Measurements from ENCODE around the gene CFAP141.

The CFAP141 gene

GRCh38 chr1:154179946-154180687 lies 26.0 kb downstream of the CFAP141 start:
- Histone ChIP-seq H3K9ac (ENCODE audit: low read length) (peak overlapping the region; percentile 14), H3K4me1 (ENCODE audit: control insufficient read depth, insufficient read depth, low read length) (peaks cover 56% of the 10 kb centered on the region), H3K4me3 (ENCODE audit: low read length) (peak overlapping the region; percentile 20), H3K27me3 (ENCODE audit: control insufficient read depth, insufficient read depth, low read length) (no peaks in the 10 kb centered on the region), H3K9me3 (ENCODE audit: control insufficient read depth, low read length) (no peaks in the 10 kb centered on the region), H3K36me3 (ENCODE audit: control insufficient read depth, insufficient read depth, low read length) (peaks cover 12% of the 10 kb centered on the region)

DNA sequence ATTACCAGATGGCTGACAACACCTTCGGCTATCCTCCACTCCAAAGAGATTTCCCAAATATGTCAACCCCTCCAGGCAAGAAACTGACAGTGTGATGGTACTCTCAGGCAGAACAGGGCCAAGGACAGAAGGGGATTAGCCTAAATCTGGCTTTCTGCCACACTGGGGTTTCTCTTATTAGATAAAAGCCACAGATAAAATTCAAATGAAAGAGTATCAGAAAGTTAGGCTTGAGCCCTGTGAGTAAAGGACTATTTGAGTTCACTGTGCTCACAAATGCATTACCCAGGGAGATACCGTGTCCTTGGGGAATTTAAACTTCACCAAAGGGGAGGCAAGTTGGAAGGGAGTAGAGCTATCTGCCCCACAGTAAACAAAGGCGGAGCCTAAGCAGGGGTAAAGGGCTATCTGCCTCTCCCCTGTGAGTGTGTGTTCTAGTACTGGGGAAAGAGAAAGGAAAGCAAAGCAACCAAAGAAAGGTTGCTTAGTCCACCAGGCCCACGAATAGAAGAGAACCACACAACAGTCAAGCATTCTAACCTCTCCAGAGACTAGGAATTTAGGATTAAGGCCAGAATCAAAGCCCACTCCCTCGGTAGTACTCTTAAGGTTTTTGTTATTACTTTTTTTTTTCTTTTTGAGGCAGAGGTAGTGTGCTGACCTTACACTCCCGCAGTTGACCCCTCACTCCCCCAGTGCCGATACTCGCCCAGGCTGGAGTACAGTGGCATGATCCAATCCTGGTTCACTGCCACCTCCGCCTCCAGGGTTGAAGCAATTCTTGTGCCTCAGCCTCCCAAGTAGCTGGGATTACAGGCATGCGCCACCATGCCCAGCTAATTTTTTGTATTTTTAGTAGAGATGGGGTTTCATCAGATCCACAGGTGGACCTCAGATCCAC lies 27.0 kb downstream of the CFAP141 start:
- Histone ChIP-seq H3K9ac (ENCODE audit: low read length) (peak overlapping the region; percentile 56), H3K4me3 (ENCODE audit: low read length) (peak overlapping the region; percentile 9), H3K9me3 (ENCODE audit: control insufficient read depth, low read length) (no peaks in the 10 kb centered on the region), H3K27me3 (ENCODE audit: control insufficient read depth, insufficient read depth, low read length) (no peaks in the 10 kb centered on the region), H3K4me1 (ENCODE audit: control insufficient read depth, insufficient read depth, low read length) (peaks cover 56% of the 10 kb centered on the region), H3K36me3 (ENCODE audit: control insufficient read depth, insufficient read depth, low read length) (peaks cover 12% of the 10 kb centered on the region)

DNA sequence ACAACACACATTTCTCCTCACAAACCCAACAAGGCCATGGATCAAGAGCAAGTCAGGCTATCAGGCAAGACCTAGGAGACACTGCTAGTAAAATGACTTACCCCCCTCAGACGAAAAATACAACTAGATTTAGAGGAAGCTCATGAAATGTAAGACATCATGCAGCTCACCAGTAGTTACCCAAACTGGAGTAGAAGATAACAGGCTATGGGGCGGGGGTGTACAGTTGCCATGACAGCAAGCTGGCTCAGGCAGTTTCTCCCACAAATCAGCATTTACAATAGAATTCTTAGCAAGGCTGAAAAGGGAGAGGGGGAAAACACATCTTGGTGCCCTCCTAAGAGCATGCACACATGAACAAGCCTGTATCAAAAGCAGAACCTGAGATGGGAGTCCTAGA lies 28.1 kb downstream of the CFAP141 start:
- Histone ChIP-seq H3K4me3 (ENCODE audit: low read length) (no peak overlapping the region), H3K36me3 (ENCODE audit: control insufficient read depth, insufficient read depth, low read length) (peaks cover 12% of the 10 kb centered on the region), H3K27me3 (ENCODE audit: control insufficient read depth, insufficient read depth, low read length) (no peaks in the 10 kb centered on the region), H3K9ac (ENCODE audit: low read length) (peak overlapping the region; percentile 22), H3K9me3 (ENCODE audit: control insufficient read depth, low read length) (no peaks in the 10 kb centered on the region), H3K4me1 (ENCODE audit: control insufficient read depth, insufficient read depth, low read length) (peaks cover 50% of the 10 kb centered on the region)

DNA sequence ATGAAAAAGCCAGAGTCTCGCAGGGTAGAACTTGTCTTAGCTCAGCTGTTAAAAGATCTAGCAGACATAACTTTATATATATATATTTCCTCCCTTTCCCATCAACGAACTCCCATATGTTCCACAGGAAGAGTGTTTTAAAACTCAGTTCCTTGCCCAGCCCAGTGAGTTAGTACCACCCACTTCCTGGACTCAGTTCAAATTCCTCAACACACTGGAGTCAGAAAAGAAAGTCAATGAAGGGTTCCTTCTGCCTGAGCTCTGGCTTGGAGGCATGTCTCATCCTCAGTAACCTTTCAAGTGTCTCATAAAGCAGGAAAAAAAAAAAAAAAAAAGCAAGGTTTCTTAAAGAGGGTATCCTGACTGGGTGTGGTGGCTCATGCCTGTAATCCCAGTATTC lies 29.8 kb downstream of the CFAP141 start:
- no peaks in the 10 kb centered on the region for H3K27me3 ChIP-seq (ENCODE audit: control insufficient read depth, insufficient read depth, low read length)
- H3K4me3 ChIP-seq (ENCODE audit: low read length): no peak overlapping the region
- H3K4me1 ChIP-seq (ENCODE audit: control insufficient read depth, insufficient read depth, low read length): peaks cover 48% of the 10 kb centered on the region
- H3K36me3 ChIP-seq (ENCODE audit: control insufficient read depth, insufficient read depth, low read length): peaks cover 24% of the 10 kb centered on the region
- no peaks in the 10 kb centered on the region for H3K9me3 ChIP-seq (ENCODE audit: control insufficient read depth, low read length)
- H3K9ac ChIP-seq (ENCODE audit: low read length): no peak overlapping the region

DNA sequence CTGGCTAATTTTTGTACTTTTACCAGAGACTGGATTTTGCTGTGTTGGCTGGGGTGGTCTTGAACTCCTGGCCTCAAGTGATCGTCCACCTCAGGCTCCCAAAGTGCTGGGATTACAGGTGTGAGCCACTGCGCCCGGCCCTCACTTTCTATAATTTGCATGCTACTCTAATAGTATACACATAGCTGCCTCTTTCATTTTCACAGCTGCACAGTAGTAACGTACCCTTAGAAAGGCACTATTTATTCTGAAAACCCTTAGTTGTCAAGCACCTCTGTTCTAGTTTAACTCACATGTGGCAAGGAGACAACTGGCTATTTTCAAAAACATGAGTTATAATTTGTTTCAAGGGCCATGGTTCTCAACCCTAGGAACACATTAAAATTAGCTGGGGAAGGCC lies 31.5 kb downstream of the CFAP141 start:
- Histone ChIP-seq H3K27me3 (ENCODE audit: control insufficient read depth, insufficient read depth, low read length) (no peaks in the 10 kb centered on the region), H3K36me3 (ENCODE audit: control insufficient read depth, insufficient read depth, low read length) (peaks cover 24% of the 10 kb centered on the region), H3K9ac (ENCODE audit: low read length) (no peak overlapping the region), H3K4me1 (ENCODE audit: control insufficient read depth, insufficient read depth, low read length) (peaks cover 34% of the 10 kb centered on the region), H3K4me3 (ENCODE audit: low read length) (no peak overlapping the region), H3K9me3 (ENCODE audit: control insufficient read depth, low read length) (no peaks in the 10 kb centered on the region)

DNA sequence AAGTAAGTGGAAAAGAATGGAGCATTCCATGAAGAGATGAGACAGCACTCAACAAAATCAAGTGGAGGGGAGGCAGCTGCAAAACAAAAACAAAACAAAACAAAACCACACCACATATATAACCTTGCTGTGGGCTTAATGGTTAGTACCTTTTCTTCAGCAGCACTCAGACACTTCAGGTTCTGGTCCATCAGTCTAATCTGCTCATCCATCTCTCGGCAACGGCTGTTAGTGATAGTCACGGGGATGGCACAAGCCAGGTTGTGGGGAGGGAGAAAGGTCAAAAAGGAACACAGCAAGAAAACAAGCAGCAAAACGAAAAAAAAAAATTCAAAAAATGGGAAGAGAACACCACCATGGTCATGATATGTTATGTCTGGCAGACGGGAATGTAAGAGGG lies 34.3 kb downstream of the CFAP141 start:
- H3K9me3 ChIP-seq (ENCODE audit: control insufficient read depth, low read length): no peaks in the 10 kb centered on the region
- peaks cover 6% of the 10 kb centered on the region for H3K4me1 ChIP-seq (ENCODE audit: control insufficient read depth, insufficient read depth, low read length)
- no peak overlapping the region for H3K4me3 ChIP-seq (ENCODE audit: low read length)
- peaks cover 16% of the 10 kb centered on the region for H3K36me3 ChIP-seq (ENCODE audit: control insufficient read depth, insufficient read depth, low read length)
- no peak overlapping the region for H3K9ac ChIP-seq (ENCODE audit: low read length)
- no peaks in the 10 kb centered on the region for H3K27me3 ChIP-seq (ENCODE audit: control insufficient read depth, insufficient read depth, low read length)

DNA sequence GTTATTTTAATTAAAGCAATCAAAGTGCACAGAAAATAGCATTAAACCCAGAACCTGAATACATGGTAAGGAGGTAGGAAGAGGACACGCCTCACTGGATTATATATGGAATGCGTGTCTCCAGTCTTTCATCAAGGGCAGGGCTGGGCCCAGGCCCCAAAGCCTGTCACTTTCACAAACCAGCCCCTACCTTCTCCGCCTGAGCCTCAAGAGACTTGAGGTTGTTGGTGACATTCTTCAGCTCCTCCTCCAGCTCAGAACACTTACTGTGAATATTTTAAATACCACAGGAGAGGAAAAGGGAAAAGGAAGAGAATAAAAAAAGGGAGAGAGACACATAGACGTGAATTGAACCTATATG lies 34.9 kb downstream of the CFAP141 start:
- Histone ChIP-seq H3K9ac (ENCODE audit: low read length) (no peak overlapping the region), H3K36me3 (ENCODE audit: control insufficient read depth, insufficient read depth, low read length) (peaks cover 16% of the 10 kb centered on the region), H3K4me1 (ENCODE audit: control insufficient read depth, insufficient read depth, low read length) (no peaks in the 10 kb centered on the region), H3K9me3 (ENCODE audit: control insufficient read depth, low read length) (no peaks in the 10 kb centered on the region), H3K4me3 (ENCODE audit: low read length) (no peak overlapping the region), H3K27me3 (ENCODE audit: control insufficient read depth, insufficient read depth, low read length) (no peaks in the 10 kb centered on the region)

GRCh38 chr1:154170547-154171222 lies 35.4 kb downstream of the CFAP141 start:
- peaks cover 15% of the 10 kb centered on the region for H3K36me3 ChIP-seq (ENCODE audit: control insufficient read depth, insufficient read depth, low read length)

DNA sequence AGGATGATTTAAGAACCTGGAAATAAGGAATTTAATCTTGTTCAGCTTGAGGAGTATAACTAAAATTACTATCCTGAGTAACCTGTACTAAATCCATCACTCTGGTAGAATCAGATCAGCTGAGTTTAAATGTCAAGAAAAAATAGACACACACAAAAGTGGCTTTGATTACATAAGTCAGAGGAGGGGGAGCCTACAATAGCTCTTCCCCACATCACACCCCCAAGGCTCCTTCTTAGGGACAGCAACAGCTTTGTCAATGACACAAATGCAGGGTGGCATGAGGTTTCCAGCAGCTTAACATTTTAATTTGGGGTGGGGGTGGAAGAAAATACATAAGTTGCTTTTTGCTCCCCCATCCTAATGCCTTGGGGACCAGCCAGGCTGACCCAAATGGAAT lies 38.7 kb downstream of the CFAP141 start:
- H3K27me3 ChIP-seq (ENCODE audit: control insufficient read depth, insufficient read depth, low read length): no peaks in the 10 kb centered on the region
- no peaks in the 10 kb centered on the region for H3K9me3 ChIP-seq (ENCODE audit: control insufficient read depth, low read length)
- H3K36me3 ChIP-seq (ENCODE audit: control insufficient read depth, insufficient read depth, low read length): peaks cover 13% of the 10 kb centered on the region
- no peak overlapping the region for H3K9ac ChIP-seq (ENCODE audit: low read length)
- no peaks in the 10 kb centered on the region for H3K4me1 ChIP-seq (ENCODE audit: control insufficient read depth, insufficient read depth, low read length)
- H3K4me3 ChIP-seq (ENCODE audit: low read length): no peak overlapping the region

More at GRCh38 chr1:154170547-154171222, 35.4 kb downstream of the CFAP141 start:
- Histone ChIP-seq H3K9ac (ENCODE audit: low read length) (no peak overlapping the region), H3K9me3 (ENCODE audit: control insufficient read depth, low read length) (no peaks in the 10 kb centered on the region), H3K27me3 (ENCODE audit: control insufficient read depth, insufficient read depth, low read length) (no peaks in the 10 kb centered on the region), H3K4me3 (ENCODE audit: low read length) (no peak overlapping the region), H3K4me1 (ENCODE audit: control insufficient read depth, insufficient read depth, low read length) (no peaks in the 10 kb centered on the region)

DNA sequence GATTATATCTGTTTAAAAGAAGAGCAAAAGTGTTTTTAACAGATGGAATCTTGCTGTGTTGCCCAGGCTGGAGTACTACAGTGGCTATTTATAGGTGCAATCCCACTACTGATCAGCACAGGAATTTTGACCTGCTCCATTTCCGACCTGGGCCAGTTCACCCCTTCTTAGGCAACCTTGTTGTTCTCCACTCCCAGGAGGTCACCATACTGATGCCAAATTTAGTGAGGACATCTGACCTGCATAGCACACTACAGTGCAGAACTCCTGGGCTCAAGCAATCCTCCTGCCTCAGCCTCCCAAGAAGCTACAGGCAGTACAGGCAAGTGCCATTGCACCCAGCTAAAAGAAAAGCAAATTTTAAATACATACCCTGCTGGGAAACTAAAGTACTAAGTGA lies 39.9 kb downstream of the CFAP141 start:
- Histone ChIP-seq H3K27me3 (ENCODE audit: control insufficient read depth, insufficient read depth, low read length) (no peaks in the 10 kb centered on the region), H3K9ac (ENCODE audit: low read length) (no peak overlapping the region), H3K4me1 (ENCODE audit: control insufficient read depth, insufficient read depth, low read length) (no peaks in the 10 kb centered on the region), H3K4me3 (ENCODE audit: low read length) (no peak overlapping the region), H3K36me3 (ENCODE audit: control insufficient read depth, insufficient read depth, low read length) (peaks cover 6% of the 10 kb centered on the region), H3K9me3 (ENCODE audit: control insufficient read depth, low read length) (no peaks in the 10 kb centered on the region)

GRCh38 chr1:154159554-154159953 lies 46.6 kb downstream of the CFAP141 start:
- Histone ChIP-seq H3K9me3 (ENCODE audit: control insufficient read depth, low read length) (no peaks in the 10 kb centered on the region), H3K9ac (ENCODE audit: low read length) (no peak overlapping the region), H3K4me1 (ENCODE audit: control insufficient read depth, insufficient read depth, low read length) (peaks cover 23% of the 10 kb centered on the region), H3K36me3 (ENCODE audit: control insufficient read depth, insufficient read depth, low read length) (peaks cover 6% of the 10 kb centered on the region), H3K4me3 (ENCODE audit: low read length) (no peak overlapping the region), H3K27me3 (ENCODE audit: control insufficient read depth, insufficient read depth, low read length) (no peaks in the 10 kb centered on the region)

All from mucosa of stomach (tissue), 1 donor.